Metanephros (tissue), 1 donor: ENCODE results near the gene ACTL6B. TPM values are rescaled to one million over a fixed set of nuclear protein-coding genes. Genes with fewer than 3 reads are reported as not detected.

Experiments used
- total RNA-seq: library from RNA; depleted of rRNA; stranded (reverse); fragments of >200 nt; gene quantifications from one replicate; pipeline ENCODE4 v1.2.3, GENCODE V29; 2014

The ACTL6B gene
- total RNA-seq = not detected

DNA sequence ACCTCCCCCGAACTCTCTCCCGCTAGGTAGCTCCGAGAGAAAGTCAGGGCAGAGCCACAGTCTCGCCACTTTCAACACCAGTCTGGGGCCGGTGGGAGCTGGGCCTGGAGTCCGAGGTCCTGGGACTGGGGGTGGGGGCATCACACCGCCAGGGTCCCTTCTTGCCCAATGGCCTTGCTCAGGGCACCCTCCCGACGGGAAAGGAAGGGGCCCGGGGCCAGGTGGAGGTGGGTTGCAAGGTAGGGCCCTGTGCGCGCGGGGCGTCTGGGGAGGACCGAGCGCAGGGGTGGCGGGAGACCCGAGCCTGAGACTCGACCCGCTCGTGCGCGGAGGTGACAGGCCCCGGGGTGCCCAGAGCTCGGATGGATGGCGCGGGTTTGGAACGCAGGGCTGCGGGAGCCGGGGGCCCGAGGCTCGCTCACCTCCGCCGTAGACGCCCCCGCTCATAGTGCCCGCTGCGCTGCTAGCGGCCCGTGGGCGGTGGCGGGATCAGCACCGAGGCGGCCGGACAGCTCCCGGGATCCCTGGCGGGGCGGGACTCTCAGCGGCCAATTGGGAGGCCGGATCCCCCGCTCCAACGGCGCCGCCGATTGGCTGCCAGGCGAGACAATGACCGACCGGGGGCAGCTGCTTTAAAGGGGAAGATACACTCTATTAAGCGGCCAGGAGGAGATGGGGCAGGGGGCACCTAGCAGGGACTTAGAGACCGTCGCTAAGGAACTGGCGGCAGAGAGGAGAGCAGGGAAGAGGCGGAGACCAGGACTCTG is at the start of gene ACTL6B:
ACTL6B (minus strand) TSS at position 541 of the 767 bp plus-strand sequence; CDS start at position 447, 94 bp downstream.

DNA sequence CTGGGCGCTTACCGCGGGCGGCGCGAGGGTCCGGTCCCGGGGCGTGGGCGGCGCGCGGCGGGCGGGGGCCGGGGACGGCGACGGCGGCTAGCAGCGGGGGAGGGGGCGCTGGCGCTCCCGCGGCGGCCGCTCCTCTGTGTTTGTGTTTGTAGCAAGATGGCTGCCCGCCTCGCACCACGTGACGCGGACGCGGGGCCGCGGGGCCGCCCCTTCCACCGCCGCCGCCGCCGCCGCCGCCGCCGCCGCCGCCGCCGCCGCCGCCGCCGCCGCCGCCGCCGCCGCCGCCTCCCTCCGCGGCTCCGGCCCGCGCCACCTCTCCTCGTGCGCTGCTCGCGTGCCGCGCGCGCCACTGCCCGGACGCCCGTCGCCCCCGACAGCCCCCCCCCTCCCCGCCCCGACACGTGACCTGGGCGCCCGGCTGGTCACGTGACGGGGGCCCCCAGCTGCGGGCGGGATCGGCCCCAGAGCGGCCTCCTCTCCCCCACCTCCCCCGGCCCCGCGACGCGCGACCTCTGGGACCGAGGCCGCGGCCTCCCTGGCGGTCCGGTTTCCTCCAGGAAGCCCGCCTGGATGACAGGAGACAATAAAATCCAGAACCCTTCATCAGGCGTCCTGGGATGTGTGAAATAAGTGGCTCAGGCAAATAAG is 38.0 kb upstream of the ACTL6B start, which contains the start of gene GIGYF1:
GIGYF1 (minus strand) TSS at position 153 of the 648 bp plus-strand sequence. CDS start 6,012 bp downstream, outside the sequence.

DNA sequence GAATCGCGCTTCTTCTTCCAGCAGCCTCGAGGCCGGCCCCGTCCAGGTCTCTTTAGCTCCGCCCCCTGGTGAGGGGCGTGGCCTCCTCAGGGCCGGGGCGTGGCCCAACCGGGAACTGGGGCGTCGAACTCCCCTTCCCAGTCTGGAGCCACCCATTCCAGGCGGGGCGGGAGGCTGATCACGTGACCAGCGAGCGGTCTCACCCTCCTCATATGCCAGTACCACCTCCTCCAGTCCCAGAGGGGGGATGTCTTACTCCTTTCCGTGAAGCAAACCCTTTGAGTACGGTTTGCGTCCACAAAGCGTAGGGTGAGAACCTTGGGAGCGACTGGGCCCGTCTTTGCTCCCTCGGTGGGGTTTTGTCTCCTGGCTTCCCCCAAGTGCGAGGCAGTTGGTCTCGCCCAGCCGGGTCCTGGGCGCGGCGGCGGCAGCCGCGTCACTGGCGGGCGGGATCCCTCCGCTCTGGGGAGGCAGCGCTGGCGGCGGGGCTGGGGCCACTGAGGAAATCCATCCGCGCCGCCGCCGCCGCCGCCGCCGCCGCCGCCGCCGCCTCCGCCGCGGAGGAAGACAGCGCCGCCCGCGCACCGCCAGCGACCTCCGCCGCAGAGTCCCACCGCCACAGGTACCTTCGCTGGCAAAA is 17.2 kb upstream of the ACTL6B start, which contains the start of gene GNB2:
GNB2 (plus strand) TSS at position 439 of the 640 bp plus-strand sequence. CDS start 2,526 bp downstream, outside the sequence.

DNA sequence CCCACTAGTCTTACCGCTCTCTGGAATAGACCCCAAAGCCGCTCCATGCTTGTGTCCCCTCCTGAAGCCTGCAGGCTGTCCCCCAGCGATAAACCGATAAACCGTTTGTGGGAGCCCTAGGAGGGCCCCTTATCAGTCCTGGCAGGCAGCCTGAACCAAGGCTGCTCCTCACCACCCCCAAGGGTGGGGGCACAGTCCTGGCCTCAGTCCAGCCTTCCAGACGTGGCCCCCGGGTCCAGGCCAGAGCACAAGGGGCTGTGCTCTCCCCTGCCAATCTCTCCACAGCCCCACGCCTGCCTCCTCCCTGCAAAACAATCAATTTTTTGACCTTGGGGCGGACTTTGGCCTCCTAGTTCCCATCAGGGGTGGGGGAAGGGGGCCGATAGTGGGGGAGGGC is 14.8 kb downstream of the ACTL6B start, which contains the start of gene TFR2:
TFR2 (minus strand) TSS at position 90 of the 397 bp plus-strand sequence; CDS start at position 47, 43 bp downstream.

DNA sequence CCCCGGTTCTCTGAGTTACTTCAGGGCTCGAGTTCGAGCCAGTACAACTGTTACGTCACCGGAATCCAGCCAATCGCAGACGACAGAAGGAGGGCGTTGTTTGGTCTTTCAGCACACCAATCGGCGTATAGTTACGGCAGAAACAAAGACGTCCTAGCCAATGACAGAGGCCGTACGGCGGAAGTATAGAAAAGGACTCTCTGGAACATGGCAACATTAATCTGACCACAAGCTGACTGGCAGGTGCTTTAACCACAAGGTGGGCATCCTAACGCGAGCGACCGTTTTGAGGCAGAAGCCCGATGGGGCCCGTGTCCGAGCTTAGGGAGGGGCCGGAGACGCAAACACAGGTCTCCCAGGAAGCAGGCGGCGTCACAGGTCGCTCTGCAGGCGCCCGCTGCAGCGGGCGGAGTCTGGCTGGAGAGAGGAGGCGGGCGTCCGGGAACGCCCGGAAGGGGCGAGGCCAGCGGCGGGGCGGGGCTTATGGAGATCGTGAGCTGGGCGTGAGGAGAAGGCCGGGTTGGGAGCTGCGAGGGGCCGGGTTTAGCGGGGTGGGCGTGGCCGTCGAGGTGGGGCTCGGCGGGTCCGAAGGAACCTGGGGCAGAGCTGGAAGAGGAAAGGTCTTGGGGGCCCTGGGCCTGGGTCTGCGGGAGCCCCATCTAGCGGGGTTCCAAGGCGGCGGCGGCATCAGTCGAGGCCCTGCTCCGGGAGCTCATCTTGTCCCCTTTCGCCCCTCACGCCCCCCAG is 44.1 kb downstream of the ACTL6B start, which contains the start of gene MOSPD3:
MOSPD3 (plus strand) TSS at position 558 of the 747 bp plus-strand sequence. CDS start 252 bp downstream, outside the sequence.

Other genes starting within 250 kb of the ACTL6B start
- 2.0 TPM for gene ZCWPW1, start 227.7 kb downstream of the ACTL6B start, total RNA-seq
- gene MEPCE, start 226.6 kb downstream of the ACTL6B start, total RNA-seq = 42.0 TPM
- gene PPP1R35, start 220.0 kb downstream of the ACTL6B start, total RNA-seq = 20.1 TPM
- 0.58 TPM for gene SPACDR, start 192.2 kb downstream of the ACTL6B start, total RNA-seq
- 41.9 TPM for gene TSC22D4, start 177.2 kb downstream of the ACTL6B start, total RNA-seq
- gene NYAP1, start 172.5 kb downstream of the ACTL6B start, total RNA-seq = 2.9 TPM
- gene AGFG2, start 117.2 kb downstream of the ACTL6B start, total RNA-seq = 13.9 TPM
- gene SAP25, start 82.5 kb downstream of the ACTL6B start, total RNA-seq = 2.7 TPM
- gene LRCH4, start 70.3 kb downstream of the ACTL6B start, total RNA-seq = 43.5 TPM
- gene FBXO24, start 70.1 kb downstream of the ACTL6B start, total RNA-seq = 0.82 TPM
- gene PCOLCE, start 54.1 kb downstream of the ACTL6B start, total RNA-seq = 101 TPM
- 15.4 TPM for gene MOSPD3, start 43.9 kb downstream of the ACTL6B start, total RNA-seq
- 5.3 TPM for gene TFR2, start 14.9 kb downstream of the ACTL6B start, total RNA-seq
- gene GNB2, start 17.3 kb upstream of the ACTL6B start, total RNA-seq = 209 TPM
- 36.3 TPM for gene GIGYF1, start 37.8 kb upstream of the ACTL6B start, total RNA-seq
- 46.1 TPM for gene POP7, start 49.7 kb upstream of the ACTL6B start, total RNA-seq
- not detected for gene EPO, start 64.0 kb upstream of the ACTL6B start, total RNA-seq
- gene ZAN, start 77.1 kb upstream of the ACTL6B start, total RNA-seq = not detected
- gene EPHB4, start 171.1 kb upstream of the ACTL6B start, total RNA-seq = 91.7 TPM
- 25.4 TPM for gene SLC12A9, start 196.3 kb upstream of the ACTL6B start, total RNA-seq
- gene TRIP6, start 210.9 kb upstream of the ACTL6B start, total RNA-seq = 73.4 TPM
- gene SRRT, start 218.7 kb upstream of the ACTL6B start, total RNA-seq = 81.9 TPM
- 4.5 TPM for gene UFSP1, start 233.3 kb upstream of the ACTL6B start, total RNA-seq
- gene ACHE, start 239.4 kb upstream of the ACTL6B start, total RNA-seq = 25.6 TPM